ENCODE measurements around the gene ARID1A.

- no peak for TF ChIP-seq POLR2A (IDR thresholded peaks at IDR 0.05)
- peak in 1 of 3 donors; percentile 16 for TF ChIP-seq POLR2AphosphoS5 (IDR thresholded peaks at IDR 0.05)
- no peak for TF ChIP-seq EP300 (IDR thresholded peaks at IDR 0.05; ENCODE audit: low read depth)
Observed at GRCh38 chr1:26771643-26772321, 76.0 kb downstream of the ARID1A start.
